PFSK-1 (cell line): ENCODE data around the gene KATNAL2.

Experiments used
- FOXP2 ChIP-seq: optimal IDR thresholded peaks from 2 replicates; pipeline ENCODE3; 2011; ENCODE audit warnings: borderline replicate concordance, control low read depth, inconsistent platforms; ENCODE audit not compliant: insufficient read depth; ENCODE audit errors: extremely low read length, extremely low read depth
- POLR2AphosphoS5 ChIP-seq: IDR thresholded peaks from 2 replicates; pipeline ENCODE4 v1.6.1; 2012; ENCODE audit warnings: low read depth, mild to moderate bottlenecking, control low read depth, low read length, moderate library complexity
- SIN3A ChIP-seq: IDR thresholded peaks from 2 replicates; pipeline ENCODE4 v1.6.1; 2012; ENCODE audit warnings: mild to moderate bottlenecking, low read length, moderate library complexity, borderline replicate concordance; ENCODE audit not compliant: insufficient read depth
- TAF1 ChIP-seq: IDR thresholded peaks from 2 replicates; pipeline ENCODE4 v1.6.1; 2012; ENCODE audit warnings: low read length, control low read depth, borderline replicate concordance; ENCODE audit not compliant: insufficient read depth
- TF ChIP-seq, protein P1 (sequence below), 2 experiments: IDR thresholded peaks; 2 replicates each; pipeline versions ENCODE4 v1.6.1 to v1.8.0; 2011 to 2012; ENCODE audit warnings: low read depth in 2 of 2, low read length in 2 of 2, control low read depth in 1 of 2, inconsistent platforms in 1 of 2, mild to moderate bottlenecking in 1 of 2, moderate library complexity in 1 of 2; ENCODE audit not compliant: insufficient read depth in 1 of 2

KATNAL2 gene

DNA sequence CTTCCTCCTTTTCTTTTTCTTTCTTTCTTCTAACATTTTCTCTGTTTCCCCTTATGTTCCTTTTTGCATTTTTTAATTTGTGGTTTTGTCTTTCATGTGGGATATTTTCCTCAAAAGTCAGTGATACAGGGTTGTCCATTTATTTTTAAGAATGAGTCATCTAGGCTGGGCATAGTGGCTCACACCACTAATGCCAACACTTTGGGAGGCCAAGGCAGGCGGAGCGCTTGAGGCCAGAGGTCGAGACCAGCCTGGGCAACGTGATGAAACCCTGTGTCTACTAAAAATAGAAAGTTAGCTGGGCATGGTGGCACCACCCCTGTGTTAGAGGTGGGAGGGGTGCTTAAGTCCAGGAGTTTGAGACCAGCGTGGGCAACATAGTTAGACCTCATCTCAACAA lies 35.8 kb downstream of the KATNAL2 start:
- TF ChIP-seq, protein P1, sequence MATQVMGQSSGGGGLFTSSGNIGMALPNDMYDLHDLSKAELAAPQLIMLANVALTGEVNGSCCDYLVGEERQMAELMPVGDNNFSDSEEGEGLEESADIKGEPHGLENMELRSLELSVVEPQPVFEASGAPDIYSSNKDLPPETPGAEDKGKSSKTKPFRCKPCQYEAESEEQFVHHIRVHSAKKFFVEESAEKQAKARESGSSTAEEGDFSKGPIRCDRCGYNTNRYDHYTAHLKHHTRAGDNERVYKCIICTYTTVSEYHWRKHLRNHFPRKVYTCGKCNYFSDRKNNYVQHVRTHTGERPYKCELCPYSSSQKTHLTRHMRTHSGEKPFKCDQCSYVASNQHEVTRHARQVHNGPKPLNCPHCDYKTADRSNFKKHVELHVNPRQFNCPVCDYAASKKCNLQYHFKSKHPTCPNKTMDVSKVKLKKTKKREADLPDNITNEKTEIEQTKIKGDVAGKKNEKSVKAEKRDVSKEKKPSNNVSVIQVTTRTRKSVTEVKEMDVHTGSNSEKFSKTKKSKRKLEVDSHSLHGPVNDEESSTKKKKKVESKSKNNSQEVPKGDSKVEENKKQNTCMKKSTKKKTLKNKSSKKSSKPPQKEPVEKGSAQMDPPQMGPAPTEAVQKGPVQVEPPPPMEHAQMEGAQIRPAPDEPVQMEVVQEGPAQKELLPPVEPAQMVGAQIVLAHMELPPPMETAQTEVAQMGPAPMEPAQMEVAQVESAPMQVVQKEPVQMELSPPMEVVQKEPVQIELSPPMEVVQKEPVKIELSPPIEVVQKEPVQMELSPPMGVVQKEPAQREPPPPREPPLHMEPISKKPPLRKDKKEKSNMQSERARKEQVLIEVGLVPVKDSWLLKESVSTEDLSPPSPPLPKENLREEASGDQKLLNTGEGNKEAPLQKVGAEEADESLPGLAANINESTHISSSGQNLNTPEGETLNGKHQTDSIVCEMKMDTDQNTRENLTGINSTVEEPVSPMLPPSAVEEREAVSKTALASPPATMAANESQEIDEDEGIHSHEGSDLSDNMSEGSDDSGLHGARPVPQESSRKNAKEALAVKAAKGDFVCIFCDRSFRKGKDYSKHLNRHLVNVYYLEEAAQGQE (IDR thresholded peaks at IDR 0.05; ENCODE audit: insufficient read depth in 1 of 2, low read depth in 2 of 2, low read length in 2 of 2), result no peak
- no peak for TF ChIP-seq POLR2AphosphoS5
- TF ChIP-seq FOXP2, result no peak

DNA sequence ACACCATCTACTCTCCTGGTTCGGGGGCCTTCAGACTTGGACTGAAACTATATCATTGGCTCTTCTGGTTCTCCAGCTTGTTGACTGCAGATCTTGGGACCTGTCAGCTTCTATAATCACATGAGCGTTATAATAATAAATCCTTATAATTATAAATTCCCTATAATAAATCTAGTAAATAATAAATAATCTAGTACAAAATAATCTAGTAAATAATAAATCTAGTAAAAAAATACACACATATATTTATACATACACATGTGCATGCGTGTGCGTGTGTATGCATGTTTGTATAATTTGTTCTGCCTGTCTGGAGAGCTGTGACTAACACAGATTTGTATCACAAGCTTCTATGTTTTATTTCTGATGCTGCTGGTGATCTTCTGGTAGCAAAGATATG lies 40.8 kb downstream of the KATNAL2 start:
- TF ChIP-seq, protein P1 (IDR thresholded peaks at IDR 0.05; ENCODE audit: insufficient read depth in 1 of 2, low read depth in 2 of 2, low read length in 2 of 2), result no peak
- TF ChIP-seq FOXP2 (no peak), POLR2AphosphoS5 (no peak), SIN3A (no peak), TAF1 (no peak)

DNA sequence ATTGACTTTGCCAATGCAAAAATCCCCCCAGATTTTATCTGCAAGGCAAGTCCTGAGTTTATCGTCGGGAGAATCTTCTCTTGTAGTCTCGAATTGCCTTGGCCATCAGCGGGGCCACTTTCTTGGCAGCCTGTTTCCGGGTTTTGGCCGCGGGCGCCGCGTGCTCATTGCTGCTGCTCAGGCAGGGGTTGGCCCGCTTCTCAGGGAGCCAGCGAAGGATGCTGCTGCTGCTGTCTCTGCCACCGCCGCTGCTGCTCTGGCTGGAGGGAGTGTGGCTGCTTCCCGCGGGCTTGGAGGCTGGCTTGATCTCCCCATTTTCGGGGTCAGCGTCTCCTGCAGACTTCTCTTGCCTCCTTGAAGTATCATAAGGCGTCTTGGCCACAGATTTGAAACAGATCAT lies 115.5 kb downstream of the KATNAL2 start:
- TF ChIP-seq, protein P1 (IDR thresholded peaks at IDR 0.05; ENCODE audit: insufficient read depth in 1 of 2, low read depth in 2 of 2, low read length in 2 of 2), result no peak
- TF ChIP-seq TAF1 (no peak), POLR2AphosphoS5 (no peak)

DNA sequence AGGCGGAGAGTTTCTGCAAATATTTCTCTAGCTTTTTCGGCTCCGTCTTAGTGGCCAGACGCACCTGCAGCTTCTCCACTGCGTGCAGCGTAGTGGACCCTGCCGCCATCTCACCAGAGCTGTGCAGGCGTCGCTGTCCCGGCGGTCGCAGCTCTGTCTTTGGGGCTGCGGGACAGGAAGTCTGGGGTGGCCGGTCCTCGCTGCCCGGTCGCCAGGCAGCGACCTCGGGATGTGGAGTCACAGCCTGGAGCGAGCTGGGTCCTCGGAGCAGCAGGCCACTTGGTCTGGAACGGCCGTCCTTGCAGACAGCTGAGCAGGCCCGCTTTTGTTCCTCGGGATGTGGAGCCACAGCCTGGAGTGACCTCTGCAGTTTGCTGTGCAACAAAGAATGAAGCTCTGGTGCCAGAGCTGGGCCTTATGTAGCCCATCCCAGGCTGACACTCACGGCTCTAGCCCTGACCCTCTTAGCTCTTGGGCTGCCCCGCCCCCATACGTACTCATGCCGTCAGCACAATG lies 117.8 kb downstream of the KATNAL2 start, which contains the start of gene ELOA2:
TSS of gene ELOA2 (minus strand) at position 466 of the 516 bp plus-strand sequence. CDS start at position 109, 357 bp downstream.
- TF ChIP-seq TAF1 (no peak), POLR2AphosphoS5 (no peak), SIN3A (no peak), FOXP2 (no peak)
- TF ChIP-seq, protein P1 (IDR thresholded peaks at IDR 0.05; ENCODE audit: insufficient read depth in 1 of 2, low read depth in 2 of 2, low read length in 2 of 2), result no peak

DNA sequence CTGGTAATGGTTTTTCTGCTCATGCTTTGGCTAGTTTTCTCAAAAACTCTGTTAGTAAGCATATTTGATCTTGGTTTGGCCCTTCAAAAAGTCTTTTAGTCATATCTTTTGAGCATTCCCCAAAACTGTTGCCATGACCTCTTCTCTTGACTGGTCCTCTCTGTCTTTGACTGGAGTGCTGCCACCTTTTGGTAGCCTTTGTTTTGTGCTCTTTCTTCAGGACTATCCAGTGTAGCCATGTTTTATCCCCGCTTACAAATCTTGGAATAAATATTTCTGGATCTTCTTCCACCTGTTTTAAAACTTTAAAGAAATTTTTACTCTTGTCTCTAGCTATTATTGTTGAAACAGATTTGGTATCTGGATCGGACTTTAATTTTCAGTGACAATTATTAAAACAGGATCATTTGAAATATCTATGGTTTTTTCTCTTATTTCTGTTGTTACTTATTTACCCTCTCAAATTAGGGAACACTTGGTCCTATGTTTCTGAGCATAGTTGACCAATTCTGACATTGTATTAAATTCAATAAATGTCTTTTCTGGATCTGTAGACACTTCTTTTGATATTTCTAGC lies 119.0 kb downstream of the KATNAL2 start:
- TF ChIP-seq, protein P1 (IDR thresholded peaks at IDR 0.05; ENCODE audit: insufficient read depth in 1 of 2, low read depth in 2 of 2, low read length in 2 of 2), result no peak
- TF ChIP-seq FOXP2 (no peak), POLR2AphosphoS5 (no peak), TAF1 (no peak), SIN3A (no peak)
